Endodermal cell (in vitro differentiated cells): ENCODE data around the gene TRAF7. TPM values are rescaled to one million over a fixed set of nuclear protein-coding genes. Genes with fewer than 3 reads are reported as not detected.

Experiments
- DNase-seq: peaks from one replicate; pipeline ENCODE4 v3.0.0-alpha.2; 2017
- H3K27ac ChIP-seq: 2 replicates; pipeline ENCODE4 v1.5.1; 2013; ENCODE audit warnings: mild to moderate bottlenecking, low read depth, low read length, moderate library complexity
- H3K27me3 ChIP-seq: 2 replicates; pipeline ENCODE4 v1.6.1; 2013; ENCODE audit warnings: mild to moderate bottlenecking, low read length, moderate library complexity; ENCODE audit not compliant: insufficient read depth, control insufficient read depth, poor library complexity, severe bottlenecking
- H3K36me3 ChIP-seq: 2 replicates; pipeline ENCODE4 v1.7.0; 2013; ENCODE audit warnings: mild to moderate bottlenecking, low read length, moderate library complexity; ENCODE audit not compliant: control insufficient read depth, insufficient read depth
- H3K4me1 ChIP-seq: one replicate; pipeline ENCODE4 v1.7.0; 2013; ENCODE audit warnings: low read length; ENCODE audit not compliant: control insufficient read depth, insufficient read depth
- H3K4me3 ChIP-seq: 2 replicates; pipeline ENCODE4 v1.5.1; 2013; ENCODE audit warnings: mild to moderate bottlenecking, low read length, moderate library complexity
- H3K9ac ChIP-seq: 2 replicates; pipeline ENCODE4 v1.6.1; 2013; ENCODE audit warnings: mild to moderate bottlenecking, low read length, moderate library complexity; ENCODE audit not compliant: poor library complexity, severe bottlenecking; ENCODE audit errors: extremely low read depth
- H3K9me3 ChIP-seq: 2 replicates; pipeline ENCODE4 v1.6.1; 2013; ENCODE audit warnings: mild to moderate bottlenecking, low read length, moderate library complexity; ENCODE audit not compliant: control insufficient read depth
- H3K27ac Mint-ChIP-seq: 2 replicates; pipeline ENCODE4 v1.8.0; 2020; ENCODE audit warnings: mixed read lengths
- H3K27me3 Mint-ChIP-seq: 2 replicates; pipeline ENCODE4 v1.8.0; 2021; ENCODE audit warnings: mild to moderate bottlenecking, mixed read lengths; ENCODE audit not compliant: insufficient read depth
- H3K36me3 Mint-ChIP-seq: 2 replicates; pipeline ENCODE4 v1.8.0; 2020; ENCODE audit warnings: low read depth, mixed read lengths
- H3K4me1 Mint-ChIP-seq: 2 replicates; pipeline ENCODE4 v1.8.0; 2020; ENCODE audit warnings: mixed read lengths
- H3K4me3 Mint-ChIP-seq: 2 replicates; pipeline ENCODE4 v1.8.0; 2020; ENCODE audit warnings: mild to moderate bottlenecking, moderate library complexity, mixed read lengths
- H3K9me3 Mint-ChIP-seq: 2 replicates; pipeline ENCODE4 v1.8.0; 2020; ENCODE audit warnings: mild to moderate bottlenecking, mixed read lengths
- CTCF ChIP-seq: fragments of 200-600 bp; sonication (generic); conservative IDR thresholded peaks from 2 replicates; pipeline ENCODE4 v1.5.0; 2021; ENCODE audit warnings: antibody characterized with exemption, mild to moderate bottlenecking
- WGBS, 2 experiments: methylation state at CpG; one replicate each; pipeline versions ENCODE4 v1.1.5 to v1.1.7; 2013; ENCODE audit warnings: missing lambda C conversion rate in 2 of 2, mixed read lengths in 1 of 2; ENCODE audit not compliant: insufficient coverage in 1 of 2, insufficient read length in 1 of 2; 5-methylcytosine and 5-hydroxymethylcytosine counted together
- total RNA-seq, 2 donors: library from RNA; stranded (reverse); fragmentation: NEBNext Ultra II Directional in 1 of 2; extraction: Animal tissue kit (Norgen Biotek cat#: 25700) in 1 of 2; gene quantifications; 2 replicates in 1 of 2; 3 replicates in 1 of 2; pipeline ENCODE4 v1.2.1, GENCODE V29; 2021

Gene TRAF7
- total RNA-seq, 2 donors from 2014 or later, result 108 to 110 TPM

GRCh38 chr16:2142942-2143877, 12.4 kb upstream of the TRAF7 start:
- Histone ChIP-seq H3K36me3 (no peaks in the 10 kb centered on the region), H3K27ac (no peak overlapping the region), H3K4me3 (no peak overlapping the region), H3K27me3 (no peaks in the 10 kb centered on the region), H3K4me1 (no peaks in the 10 kb centered on the region), H3K9ac (no peak overlapping the region), H3K9me3 (no peaks in the 10 kb centered on the region)
- H3K4me1 Mint-ChIP-seq, result peaks cover 1% of the 10 kb centered on the region
- no peak for TF ChIP-seq CTCF
- WGBS, 2 experiments, result 89 to 93% methylated on average over 23 to 31 of the region's 31 CpGs
- H3K27me3 Mint-ChIP-seq, result peaks cover 28% of the 10 kb centered on the region
- no peaks in the 10 kb centered on the region for H3K36me3 Mint-ChIP-seq
- H3K4me3 Mint-ChIP-seq, result no peak overlapping the region
- no peak overlapping the region for H3K27ac Mint-ChIP-seq
- peak; percentile 47 for DNase-seq
- no peaks in the 10 kb centered on the region for H3K9me3 Mint-ChIP-seq

- H3K27me3 Mint-ChIP-seq, result peaks cover 21% of the 10 kb centered on the region
- H3K9ac ChIP-seq, result no peak overlapping the region
- DNase-seq, result no peak
Measured at GRCh38 chr16:2143878-2144485, 11.6 kb upstream of the TRAF7 start.

GRCh38 chr16:2145843-2146242, 9.7 kb upstream of the TRAF7 start:
- Mint-ChIP-seq H3K36me3 (no peaks in the 10 kb centered on the region), H3K27me3 (peaks cover 16% of the 10 kb centered on the region), H3K9me3 (no peaks in the 10 kb centered on the region), H3K27ac (no peak overlapping the region), H3K4me3 (no peak overlapping the region), H3K4me1 (peaks cover 12% of the 10 kb centered on the region)
- Histone ChIP-seq H3K36me3 (no peaks in the 10 kb centered on the region), H3K9ac (no peak overlapping the region), H3K4me3 (no peak overlapping the region), H3K4me1 (peaks cover 14% of the 10 kb centered on the region), H3K27me3 (no peaks in the 10 kb centered on the region), H3K9me3 (no peaks in the 10 kb centered on the region), H3K27ac (no peak overlapping the region)
- TF ChIP-seq CTCF, result no peak
- WGBS, 2 experiments, result 74 to 78% methylated on average over 5 of the region's 5 CpGs
- no peak for DNase-seq

More at GRCh38 chr16:2143878-2144485, 11.6 kb upstream of the TRAF7 start:
- Mint-ChIP-seq H3K27ac (no peak overlapping the region), H3K4me3 (no peak overlapping the region), H3K9me3 (no peaks in the 10 kb centered on the region), H3K36me3 (no peaks in the 10 kb centered on the region), H3K4me1 (peaks cover 1% of the 10 kb centered on the region)
- H3K4me1 ChIP-seq, result no peaks in the 10 kb centered on the region
- H3K4me3 ChIP-seq, result no peak overlapping the region
- no peak overlapping the region for H3K27ac ChIP-seq
- TF ChIP-seq CTCF, result no peak
- H3K9me3 ChIP-seq, result no peaks in the 10 kb centered on the region
- H3K27me3 ChIP-seq, result no peaks in the 10 kb centered on the region
- WGBS, 2 experiments, result 86 to 94% methylated on average over 14 to 17 of the region's 17 CpGs
- no peaks in the 10 kb centered on the region for H3K36me3 ChIP-seq
